H1 (cell line): ENCODE results near the gene HES5.

Experiments used
- CHD1 ChIP-seq: IDR thresholded peaks from 2 replicates; pipeline ENCODE4 v1.6.1; 2012; ENCODE audit warnings: low read depth, low read length, improper control_type of control experiment
- CTCF ChIP-seq, 3 experiments: IDR thresholded peaks; 1 replicate in 2 of 3; 2 replicates in 1 of 3; pipeline versions ENCODE4 v1.5.1 to v1.6.1; 2011; ENCODE audit warnings: low read length in 3 of 3, mild to moderate bottlenecking in 3 of 3, inconsistent platforms in 2 of 3, low read depth in 1 of 3, moderate library complexity in 1 of 3; ENCODE audit not compliant: insufficient read depth in 1 of 3; ENCODE audit errors: control extremely low read depth in 1 of 3
- EP300 ChIP-seq, 2 experiments: IDR thresholded peaks; 1 replicate in 1 of 2; 2 replicates in 1 of 2; pipeline ENCODE4 v1.6.1; 2011 to 2012; ENCODE audit warnings: low read depth in 2 of 2, low read length in 2 of 2, mild to moderate bottlenecking in 2 of 2, borderline replicate concordance in 1 of 2, inconsistent platforms in 1 of 2, moderate library complexity in 1 of 2
- PHF8 ChIP-seq: fragments of 200-600 bp; sonication (generic); conservative IDR thresholded peaks from 2 replicates; pipeline ENCODE4 v1.7.1; 2012; ENCODE audit warnings: low read depth, mild to moderate bottlenecking, inconsistent platforms, low read length, moderate library complexity
- POLR2A ChIP-seq, 2 experiments: IDR thresholded peaks; 1 replicate in 1 of 2; 2 replicates in 1 of 2; pipeline ENCODE4 v1.6.1; 2011; ENCODE audit warnings: low read depth in 2 of 2, low read length in 2 of 2, mild to moderate bottlenecking in 2 of 2; ENCODE audit errors: control extremely low read depth in 1 of 2
- POLR2AphosphoS5 ChIP-seq: IDR thresholded peaks from 2 replicates; pipeline ENCODE4 v1.6.1; 2011; ENCODE audit warnings: low read depth, low read length
- SIN3A ChIP-seq, 2 experiments: IDR thresholded peaks in 1 of 2; conservative IDR thresholded peaks in 1 of 2; 2 replicates each; pipeline ENCODE4 v1.6.1; 2011 to 2012; ENCODE audit warnings: low read length in 2 of 2, improper control_type of control experiment in 1 of 2, low read depth in 1 of 2, mild to moderate bottlenecking in 1 of 2
- TEAD4 ChIP-seq: IDR thresholded peaks from 2 replicates; pipeline ENCODE4 v1.6.1; 2012; ENCODE audit warnings: low read depth, low read length, inconsistent platforms, mixed read lengths
- YY1 ChIP-seq: IDR thresholded peaks from 2 replicates; pipeline ENCODE4 v1.6.1; 2011; ENCODE audit warnings: low read depth, mild to moderate bottlenecking, low read length
- ZNF274 ChIP-seq: IDR thresholded peaks from 2 replicates; pipeline ENCODE4 v1.7.0; 2012; ENCODE audit warnings: low read length, borderline replicate concordance; ENCODE audit errors: extremely low read depth

DNA sequence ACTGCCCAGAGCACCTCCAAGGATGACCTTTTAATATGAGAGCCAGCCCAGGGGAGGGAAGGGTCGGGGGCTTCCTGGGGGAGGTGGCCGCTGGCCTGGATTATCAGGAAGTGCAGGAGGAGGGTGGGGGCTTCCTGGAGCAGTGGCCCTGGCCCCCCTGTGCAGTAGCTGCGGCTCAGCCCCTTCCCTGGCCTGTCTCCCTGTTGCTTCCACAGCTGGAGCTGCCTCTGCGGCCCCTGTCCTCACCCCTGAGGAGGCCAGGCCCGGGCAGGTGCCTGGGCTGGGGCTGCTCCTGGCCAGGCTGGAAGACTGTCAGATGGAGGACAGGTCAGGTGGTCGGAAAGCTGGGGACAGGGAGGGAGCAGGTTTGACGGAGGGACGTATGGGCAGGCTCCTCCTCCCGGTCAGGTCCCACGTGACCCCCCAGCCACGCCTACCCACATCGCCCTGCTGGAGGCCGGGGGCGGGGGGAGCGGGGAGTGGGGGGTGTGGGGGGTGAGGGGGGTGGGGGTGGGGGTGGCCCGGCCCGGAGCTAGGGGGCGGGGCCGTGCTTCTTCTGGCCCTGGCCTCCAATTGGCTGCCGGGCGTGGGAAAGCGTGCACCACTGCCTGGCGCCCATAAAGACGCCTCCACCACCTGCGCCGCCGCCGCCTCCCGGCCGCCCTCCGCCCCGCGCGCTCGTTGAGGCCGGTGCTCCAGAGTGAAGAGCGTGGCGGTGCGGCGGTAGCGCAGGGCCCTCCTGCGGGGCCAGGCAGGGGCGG lies 15.9 kb upstream of the HES5 start:
- TF ChIP-seq TEAD4 (no peak), CTCF (IDR thresholded peaks at IDR 0.05; ENCODE audit: control extremely low read depth in 1 of 3, insufficient read depth in 1 of 3, low read depth in 1 of 3, low read length in 3 of 3) (no peak), EP300 (IDR thresholded peaks at IDR 0.05; ENCODE audit: borderline replicate concordance in 1 of 2, low read depth in 2 of 2, low read length in 2 of 2) (no peak), CHD1 (no peak), SIN3A (conservative IDR thresholded peaks at IDR 0.05 in 1 of 2, IDR thresholded peaks at IDR 0.05 in 1 of 2; ENCODE audit: low read depth in 1 of 2, low read length in 2 of 2) (peak; percentile 36 to 75; a peak in 1 of 4 replicates), POLR2A (IDR thresholded peaks at IDR 0.05; ENCODE audit: control extremely low read depth in 1 of 2, low read depth in 2 of 2, low read length in 2 of 2) (peak in 1 of 2 experiments; percentile 78; a peak in 2 of 3 replicates), POLR2AphosphoS5 (0 out of 2 replicates have a peak, but pooled peaks have one; percentile 33), PHF8 (peak; percentile 56; the same call in 1 of the 2 replicates), YY1 (no peak), ZNF274 (no peak)
